ENCODE data around the gene ATP10B. TPM values are rescaled to one million over a fixed set of nuclear protein-coding genes. Genes with fewer than 3 reads are reported as not detected.

ATP10B gene
- polyA plus RNA-seq, 1 of the 3 experiments (the other 2 are of a cell fraction), result not detected

DNA sequence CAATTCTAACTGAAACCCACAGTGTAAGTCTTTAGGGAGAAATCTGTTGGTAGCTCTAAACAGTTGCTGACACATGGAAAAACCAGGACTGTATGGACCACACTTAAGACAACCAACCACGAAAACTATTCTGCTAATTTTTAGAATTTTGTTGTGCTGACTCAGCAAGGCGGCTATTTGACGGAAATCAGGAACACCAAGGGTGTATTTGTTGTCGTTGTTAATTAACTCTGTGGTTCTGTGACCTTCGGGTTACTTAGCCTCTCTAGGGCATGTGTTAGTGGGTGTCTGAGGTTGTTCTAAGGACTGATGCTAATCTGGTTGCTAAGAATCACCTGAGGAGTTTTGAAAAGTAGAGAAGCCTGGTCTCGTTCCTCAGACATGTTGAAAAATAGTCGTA, 79.2 kb downstream of the ATP10B start:
- no peak overlapping the region for H2AFZ ChIP-seq (ENCODE audit: low read depth)
- CTCF ChIA-PET, result no interaction called here
- no peak overlapping the region for H3K4me3 ChIP-seq (ENCODE audit: low read depth in 2 of 2, low read length in 1 of 2)
- H3K27ac ChIP-seq (ENCODE audit: low read depth in 2 of 2, low read length in 1 of 2), result no peak overlapping the region
- 14% methylated on average over 7 of the region's 7 CpGs for whole genome bisulfite sequencing (ENCODE audit: low lambda C conversion rate)
- no peaks in the 10 kb centered on the region for H3K4me1 ChIP-seq (ENCODE audit: control insufficient read depth in 1 of 2, insufficient read depth in 2 of 2, low read depth in 1 of 2, low read length in 1 of 2)
- no peaks in the 10 kb centered on the region for H3K9me2 ChIP-seq
- H3K79me2 ChIP-seq (ENCODE audit: insufficient read depth), result no peaks in the 10 kb centered on the region
- DNase-seq, result no peak
- no peaks in the 10 kb centered on the region for H3K36me3 ChIP-seq (replicated peaks in 1 of 2; ENCODE audit: control insufficient read depth in 1 of 2, insufficient read depth in 2 of 2, low read length in 1 of 2)
- no peaks in the 10 kb centered on the region for H4K20me1 ChIP-seq (ENCODE audit: insufficient read depth)
- no peak overlapping the region for H3K4me2 ChIP-seq
- TF ChIP-seq FOXM1 (IDR thresholded peaks at IDR 0.05; ENCODE audit: low read depth) (no peak), EZH2phosphoT487 (IDR thresholded peaks at IDR 0.05; ENCODE audit: borderline replicate concordance, low read depth) (no peak), RFX5 (IDR thresholded peaks at IDR 0.05; ENCODE audit: low read length) (no peak), TEAD4 (IDR thresholded peaks at IDR 0.05; ENCODE audit: borderline replicate concordance, insufficient read depth) (no peak)
- TF ChIP-seq, protein P1, sequence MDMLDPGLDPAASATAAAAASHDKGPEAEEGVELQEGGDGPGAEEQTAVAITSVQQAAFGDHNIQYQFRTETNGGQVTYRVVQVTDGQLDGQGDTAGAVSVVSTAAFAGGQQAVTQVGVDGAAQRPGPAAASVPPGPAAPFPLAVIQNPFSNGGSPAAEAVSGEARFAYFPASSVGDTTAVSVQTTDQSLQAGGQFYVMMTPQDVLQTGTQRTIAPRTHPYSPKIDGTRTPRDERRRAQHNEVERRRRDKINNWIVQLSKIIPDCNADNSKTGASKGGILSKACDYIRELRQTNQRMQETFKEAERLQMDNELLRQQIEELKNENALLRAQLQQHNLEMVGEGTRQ (IDR thresholded peaks at IDR 0.05; ENCODE audit: borderline replicate concordance, low read depth, low read length), result no peak
- TF ChIP-seq, protein P2, sequence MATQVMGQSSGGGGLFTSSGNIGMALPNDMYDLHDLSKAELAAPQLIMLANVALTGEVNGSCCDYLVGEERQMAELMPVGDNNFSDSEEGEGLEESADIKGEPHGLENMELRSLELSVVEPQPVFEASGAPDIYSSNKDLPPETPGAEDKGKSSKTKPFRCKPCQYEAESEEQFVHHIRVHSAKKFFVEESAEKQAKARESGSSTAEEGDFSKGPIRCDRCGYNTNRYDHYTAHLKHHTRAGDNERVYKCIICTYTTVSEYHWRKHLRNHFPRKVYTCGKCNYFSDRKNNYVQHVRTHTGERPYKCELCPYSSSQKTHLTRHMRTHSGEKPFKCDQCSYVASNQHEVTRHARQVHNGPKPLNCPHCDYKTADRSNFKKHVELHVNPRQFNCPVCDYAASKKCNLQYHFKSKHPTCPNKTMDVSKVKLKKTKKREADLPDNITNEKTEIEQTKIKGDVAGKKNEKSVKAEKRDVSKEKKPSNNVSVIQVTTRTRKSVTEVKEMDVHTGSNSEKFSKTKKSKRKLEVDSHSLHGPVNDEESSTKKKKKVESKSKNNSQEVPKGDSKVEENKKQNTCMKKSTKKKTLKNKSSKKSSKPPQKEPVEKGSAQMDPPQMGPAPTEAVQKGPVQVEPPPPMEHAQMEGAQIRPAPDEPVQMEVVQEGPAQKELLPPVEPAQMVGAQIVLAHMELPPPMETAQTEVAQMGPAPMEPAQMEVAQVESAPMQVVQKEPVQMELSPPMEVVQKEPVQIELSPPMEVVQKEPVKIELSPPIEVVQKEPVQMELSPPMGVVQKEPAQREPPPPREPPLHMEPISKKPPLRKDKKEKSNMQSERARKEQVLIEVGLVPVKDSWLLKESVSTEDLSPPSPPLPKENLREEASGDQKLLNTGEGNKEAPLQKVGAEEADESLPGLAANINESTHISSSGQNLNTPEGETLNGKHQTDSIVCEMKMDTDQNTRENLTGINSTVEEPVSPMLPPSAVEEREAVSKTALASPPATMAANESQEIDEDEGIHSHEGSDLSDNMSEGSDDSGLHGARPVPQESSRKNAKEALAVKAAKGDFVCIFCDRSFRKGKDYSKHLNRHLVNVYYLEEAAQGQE (IDR thresholded peaks at IDR 0.05; ENCODE audit: low read depth, low read length), result no peak
- H3K9me3 ChIP-seq, result no peaks in the 10 kb centered on the region
- H3K27me3 ChIP-seq (ENCODE audit: insufficient read depth), result no peaks in the 10 kb centered on the region; the same call in none of the 2 replicates
- H3F3A ChIP-seq (replicated peaks; ENCODE audit: insufficient read depth), result no peaks in the 10 kb centered on the region
- no peak overlapping the region for H3K9ac ChIP-seq
- POLR2A ChIA-PET, result no interaction called here

DNA sequence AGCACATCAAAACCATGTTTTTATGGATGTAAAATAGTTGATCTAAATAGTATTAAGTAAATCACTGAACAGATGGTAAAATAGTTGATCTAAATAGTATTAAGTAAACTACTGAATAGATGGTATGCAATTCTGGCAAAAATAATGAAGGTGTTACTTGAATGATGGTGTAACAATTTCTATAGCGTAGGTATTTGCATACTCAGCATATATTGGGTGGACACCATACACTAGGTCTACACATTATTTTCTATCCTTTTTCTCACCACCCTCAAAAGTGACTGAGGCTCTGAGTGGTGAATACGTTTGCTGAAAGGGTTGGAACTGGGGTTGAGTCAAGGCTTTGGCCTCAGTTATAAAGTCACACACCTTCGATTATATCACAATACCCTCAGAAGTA, 81.3 kb downstream of the ATP10B start:
- H3K79me2 ChIP-seq (ENCODE audit: insufficient read depth), result no peaks in the 10 kb centered on the region
- H3K4me2 ChIP-seq, result no peak overlapping the region
- H3K4me3 ChIP-seq (ENCODE audit: low read depth in 2 of 2, low read length in 1 of 2), result no peak overlapping the region
- no peaks in the 10 kb centered on the region; the same call in none of the 2 replicates for H3K27me3 ChIP-seq (ENCODE audit: insufficient read depth)
- no peaks in the 10 kb centered on the region for H4K20me1 ChIP-seq (ENCODE audit: insufficient read depth)
- no peaks in the 10 kb centered on the region for H3K9me2 ChIP-seq
- POLR2A ChIA-PET, result no interaction called here
- WGBS (ENCODE audit: low lambda C conversion rate), result 17% methylated on average over 3 of the region's 3 CpGs
- H3K4me1 ChIP-seq (ENCODE audit: control insufficient read depth in 1 of 2, insufficient read depth in 2 of 2, low read depth in 1 of 2, low read length in 1 of 2), result no peaks in the 10 kb centered on the region
- H3K9me3 ChIP-seq, result no peaks in the 10 kb centered on the region
- no peaks in the 10 kb centered on the region for H3F3A ChIP-seq (replicated peaks; ENCODE audit: insufficient read depth)
- CTCF ChIA-PET, result no interaction called here
- H3K9ac ChIP-seq, result no peak overlapping the region
- no peak overlapping the region for H3K27ac ChIP-seq (ENCODE audit: low read depth in 2 of 2, low read length in 1 of 2)
- TF ChIP-seq EZH2phosphoT487 (IDR thresholded peaks at IDR 0.05; ENCODE audit: borderline replicate concordance, low read depth) (no peak), FOXM1 (IDR thresholded peaks at IDR 0.05; ENCODE audit: low read depth) (no peak), GABPA (IDR thresholded peaks at IDR 0.05; ENCODE audit: low read depth) (no peak), TCF12 (IDR thresholded peaks at IDR 0.05) (no peak), RXRA (IDR thresholded peaks at IDR 0.05; ENCODE audit: borderline replicate concordance, low read depth) (no peak)
- TF ChIP-seq, protein P3, sequence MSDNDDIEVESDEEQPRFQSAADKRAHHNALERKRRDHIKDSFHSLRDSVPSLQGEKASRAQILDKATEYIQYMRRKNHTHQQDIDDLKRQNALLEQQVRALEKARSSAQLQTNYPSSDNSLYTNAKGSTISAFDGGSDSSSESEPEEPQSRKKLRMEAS (IDR thresholded peaks at IDR 0.05; ENCODE audit: low read depth), result no peak
- TF ChIP-seq, protein P2 (IDR thresholded peaks at IDR 0.05; ENCODE audit: low read depth, low read length), result no peak
- no peak overlapping the region for H2AFZ ChIP-seq (ENCODE audit: low read depth)
- no peaks in the 10 kb centered on the region for H3K36me3 ChIP-seq (replicated peaks in 1 of 2; ENCODE audit: control insufficient read depth in 1 of 2, insufficient read depth in 2 of 2, low read length in 1 of 2)
- DNase-seq, result no peak

All from SK-N-SH (cell line).